Measurements from ENCODE around the gene TUBB2B. TPM values are rescaled to one million over a fixed set of nuclear protein-coding genes. Genes with fewer than 3 reads are reported as not detected.
A peak's percentile ranks its signal among the peaks of the same experiment; 100 is the strongest.

The TUBB2B gene
- total and polyA plus RNA-seq, 9 of the 15 experiments (the other 6 are each of a cell fraction or from before 2014, with no cell fraction given), result 0.11 to 9.7 (median 4.6) TPM

DNA sequence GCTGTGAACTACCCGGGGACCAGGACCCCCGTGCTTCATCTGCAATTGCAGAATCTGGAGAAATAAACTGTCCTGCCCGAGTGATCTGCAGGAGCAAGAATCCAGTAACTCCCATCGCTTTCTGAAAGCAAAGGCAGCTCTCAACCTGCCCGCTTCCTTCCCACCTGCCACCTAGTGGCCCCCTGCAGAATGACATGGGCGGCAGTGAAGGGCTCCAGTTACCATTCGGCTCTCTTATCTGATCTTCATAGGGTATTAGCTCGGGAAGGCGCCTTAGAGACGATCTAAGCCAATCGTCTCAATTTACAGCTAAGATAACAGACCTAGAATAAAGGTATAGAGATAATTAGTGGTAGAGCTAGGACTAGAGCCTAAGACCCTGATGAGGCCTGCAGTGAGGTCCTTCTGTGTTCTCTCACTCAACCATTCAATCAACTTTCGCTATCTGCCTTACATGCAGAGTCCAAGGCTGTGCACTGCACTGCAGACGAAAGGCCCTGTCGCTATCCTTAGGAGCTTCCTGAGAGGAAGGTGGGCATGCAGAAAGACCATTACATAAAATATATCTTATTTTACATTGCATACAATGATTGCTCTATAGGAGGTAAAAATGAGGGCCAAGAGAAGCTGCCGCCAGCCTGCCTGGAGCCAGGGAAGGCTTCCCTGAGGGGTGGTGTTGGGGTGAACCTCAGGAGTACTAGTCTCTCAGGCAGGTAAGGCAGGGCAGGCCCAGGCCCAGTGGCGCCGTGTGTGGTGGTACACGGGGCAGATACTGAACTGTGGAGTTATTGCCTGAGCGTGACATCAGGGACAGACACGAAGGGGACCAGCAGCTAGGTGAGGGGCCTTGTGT, 24.2 kb upstream of the TUBB2B start (continued):
- TF ChIP-seq, protein P1, sequence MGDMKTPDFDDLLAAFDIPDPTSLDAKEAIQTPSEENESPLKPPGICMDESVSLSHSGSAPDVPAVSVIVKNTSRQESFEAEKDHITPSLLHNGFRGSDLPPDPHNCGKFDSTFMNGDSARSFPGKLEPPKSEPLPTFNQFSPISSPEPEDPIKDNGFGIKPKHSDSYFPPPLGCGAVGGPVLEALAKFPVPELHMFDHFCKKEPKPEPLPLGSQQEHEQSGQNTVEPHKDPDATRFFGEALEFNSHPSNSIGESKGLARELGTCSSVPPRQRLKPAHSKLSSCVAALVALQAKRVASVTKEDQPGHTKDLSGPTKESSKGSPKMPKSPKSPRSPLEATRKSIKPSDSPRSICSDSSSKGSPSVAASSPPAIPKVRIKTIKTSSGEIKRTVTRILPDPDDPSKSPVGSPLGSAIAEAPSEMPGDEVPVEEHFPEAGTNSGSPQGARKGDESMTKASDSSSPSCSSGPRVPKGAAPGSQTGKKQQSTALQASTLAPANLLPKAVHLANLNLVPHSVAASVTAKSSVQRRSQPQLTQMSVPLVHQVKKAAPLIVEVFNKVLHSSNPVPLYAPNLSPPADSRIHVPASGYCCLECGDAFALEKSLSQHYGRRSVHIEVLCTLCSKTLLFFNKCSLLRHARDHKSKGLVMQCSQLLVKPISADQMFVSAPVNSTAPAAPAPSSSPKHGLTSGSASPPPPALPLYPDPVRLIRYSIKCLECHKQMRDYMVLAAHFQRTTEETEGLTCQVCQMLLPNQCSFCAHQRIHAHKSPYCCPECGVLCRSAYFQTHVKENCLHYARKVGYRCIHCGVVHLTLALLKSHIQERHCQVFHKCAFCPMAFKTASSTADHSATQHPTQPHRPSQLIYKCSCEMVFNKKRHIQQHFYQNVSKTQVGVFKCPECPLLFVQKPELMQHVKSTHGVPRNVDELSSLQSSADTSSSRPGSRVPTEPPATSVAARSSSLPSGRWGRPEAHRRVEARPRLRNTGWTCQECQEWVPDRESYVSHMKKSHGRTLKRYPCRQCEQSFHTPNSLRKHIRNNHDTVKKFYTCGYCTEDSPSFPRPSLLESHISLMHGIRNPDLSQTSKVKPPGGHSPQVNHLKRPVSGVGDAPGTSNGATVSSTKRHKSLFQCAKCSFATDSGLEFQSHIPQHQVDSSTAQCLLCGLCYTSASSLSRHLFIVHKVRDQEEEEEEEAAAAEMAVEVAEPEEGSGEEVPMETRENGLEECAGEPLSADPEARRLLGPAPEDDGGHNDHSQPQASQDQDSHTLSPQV (IDR thresholded peaks at IDR 0.05), result peak; percentile 68; the same call in 1 of the 2 replicates
- TF ChIP-seq ZNF121 (CRISPR knock-in tag; conservative IDR thresholded peaks at IDR 0.05) (no peak), PHB2 (IDR thresholded peaks at IDR 0.05; ENCODE audit: low read depth) (no peak), ASH1L (IDR thresholded peaks at IDR 0.05; ENCODE audit: borderline replicate concordance, low read depth, partially characterized antibody) (no peak), TRIM28 (IDR thresholded peaks at IDR 0.05) (0 out of 2 replicates have a peak, but pooled peaks have one; percentile 37), JUNB (CRISPR knock-in tag; conservative IDR thresholded peaks at IDR 0.05) (no peak), NCOR1 (IDR thresholded peaks at IDR 0.05) (no peak), GABPB1 (CRISPR knock-in tag; IDR thresholded peaks at IDR 0.05) (no peak), CHCHD3 (CRISPR knock-in tag; IDR thresholded peaks at IDR 0.05) (no peak), YY1 (IDR thresholded peaks at IDR 0.05; ENCODE audit: borderline replicate concordance in 1 of 3, control insufficient read depth in 1 of 3, extremely low read depth in 1 of 3, insufficient read depth in 3 of 3, insufficient read length in 1 of 3, insufficient replicate concordance in 2 of 3, low read depth in 1 of 3, low read length in 2 of 3) (peak in 2 of 3 experiments; percentile 27 to 50), FOSL1 (tag; conservative IDR thresholded peaks at IDR 0.05) (no peak), GATAD2A (IDR thresholded peaks at IDR 0.05) (no peak), SMARCA4 (IDR thresholded peaks at IDR 0.05) (peak; percentile 74), CBX8 (IDR thresholded peaks at IDR 0.05; ENCODE audit: borderline replicate concordance, extremely low read depth, low read depth, low read length, poor library complexity, severe bottlenecking) (no peak), ZKSCAN1 (IDR thresholded peaks at IDR 0.05; ENCODE audit: low read depth, low read length) (0 out of 2 replicates have a peak, but pooled peaks have one; percentile 19)
- TF ChIP-seq, protein P2, sequence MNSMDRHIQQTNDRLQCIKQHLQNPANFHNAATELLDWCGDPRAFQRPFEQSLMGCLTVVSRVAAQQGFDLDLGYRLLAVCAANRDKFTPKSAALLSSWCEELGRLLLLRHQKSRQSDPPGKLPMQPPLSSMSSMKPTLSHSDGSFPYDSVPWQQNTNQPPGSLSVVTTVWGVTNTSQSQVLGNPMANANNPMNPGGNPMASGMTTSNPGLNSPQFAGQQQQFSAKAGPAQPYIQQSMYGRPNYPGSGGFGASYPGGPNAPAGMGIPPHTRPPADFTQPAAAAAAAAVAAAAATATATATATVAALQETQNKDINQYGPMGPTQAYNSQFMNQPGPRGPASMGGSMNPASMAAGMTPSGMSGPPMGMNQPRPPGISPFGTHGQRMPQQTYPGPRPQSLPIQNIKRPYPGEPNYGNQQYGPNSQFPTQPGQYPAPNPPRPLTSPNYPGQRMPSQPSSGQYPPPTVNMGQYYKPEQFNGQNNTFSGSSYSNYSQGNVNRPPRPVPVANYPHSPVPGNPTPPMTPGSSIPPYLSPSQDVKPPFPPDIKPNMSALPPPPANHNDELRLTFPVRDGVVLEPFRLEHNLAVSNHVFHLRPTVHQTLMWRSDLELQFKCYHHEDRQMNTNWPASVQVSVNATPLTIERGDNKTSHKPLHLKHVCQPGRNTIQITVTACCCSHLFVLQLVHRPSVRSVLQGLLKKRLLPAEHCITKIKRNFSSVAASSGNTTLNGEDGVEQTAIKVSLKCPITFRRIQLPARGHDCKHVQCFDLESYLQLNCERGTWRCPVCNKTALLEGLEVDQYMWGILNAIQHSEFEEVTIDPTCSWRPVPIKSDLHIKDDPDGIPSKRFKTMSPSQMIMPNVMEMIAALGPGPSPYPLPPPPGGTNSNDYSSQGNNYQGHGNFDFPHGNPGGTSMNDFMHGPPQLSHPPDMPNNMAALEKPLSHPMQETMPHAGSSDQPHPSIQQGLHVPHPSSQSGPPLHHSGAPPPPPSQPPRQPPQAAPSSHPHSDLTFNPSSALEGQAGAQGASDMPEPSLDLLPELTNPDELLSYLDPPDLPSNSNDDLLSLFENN (IDR thresholded peaks at IDR 0.05; ENCODE audit: low read depth in 2 of 2, low read length in 2 of 2), result peak in 1 of 2 experiments; percentile 65; a peak in 1 of 4 replicates
